ENCODE data around the gene DYNC1I2.

Gene DYNC1I2

DNA sequence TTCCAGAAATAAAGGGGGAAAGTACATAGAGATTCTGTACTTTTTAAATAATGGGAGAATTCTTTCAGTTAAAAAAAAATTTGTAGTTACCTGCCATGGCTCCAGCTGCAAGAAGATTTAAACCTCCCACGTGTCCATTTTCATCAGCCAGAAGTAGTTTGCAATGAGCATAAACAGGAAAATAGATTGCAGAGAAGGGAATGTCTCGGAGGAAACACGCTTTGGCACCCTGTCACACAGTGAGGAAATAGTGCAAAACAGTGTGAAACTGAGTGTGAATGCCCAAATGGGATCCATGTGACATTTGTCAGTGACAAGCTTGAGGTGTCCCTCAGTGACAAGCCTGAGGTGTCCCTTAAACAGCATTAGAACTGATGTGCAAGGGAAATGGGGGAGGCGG lies 104.1 kb downstream of the DYNC1I2 start:
- TF ChIP-seq CTCF (IDR thresholded peaks at IDR 0.05; ENCODE audit: borderline replicate concordance, insufficient read depth, low read depth, low read length) = no peak
- H3K4me3 ChIP-seq (ENCODE audit: low read depth, low read length) = no peak overlapping the region

DNA sequence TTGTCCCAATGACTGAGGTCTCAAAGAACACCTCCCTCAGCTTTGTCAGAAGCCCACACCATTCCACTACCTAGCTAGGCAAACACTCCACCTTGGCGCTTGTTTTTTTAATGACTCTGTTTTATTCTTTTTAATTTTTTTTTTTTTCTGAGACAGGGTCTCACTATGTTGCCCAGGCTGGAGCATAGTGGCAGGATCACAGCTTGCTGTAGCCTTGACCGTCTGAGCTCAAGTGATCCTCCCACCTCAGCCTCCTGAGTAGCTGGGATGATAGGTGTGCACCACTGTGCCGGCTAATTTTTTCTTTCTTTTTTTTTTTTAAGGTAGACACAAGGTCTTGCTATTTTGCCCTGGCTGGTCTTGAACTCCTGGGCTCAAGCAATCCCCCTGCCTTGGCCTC lies 104.9 kb downstream of the DYNC1I2 start:
- TF ChIP-seq CTCF (IDR thresholded peaks at IDR 0.05; ENCODE audit: borderline replicate concordance, insufficient read depth, low read depth, low read length) = no peak
- H3K4me3 ChIP-seq (ENCODE audit: low read depth, low read length) = no peak overlapping the region

DNA sequence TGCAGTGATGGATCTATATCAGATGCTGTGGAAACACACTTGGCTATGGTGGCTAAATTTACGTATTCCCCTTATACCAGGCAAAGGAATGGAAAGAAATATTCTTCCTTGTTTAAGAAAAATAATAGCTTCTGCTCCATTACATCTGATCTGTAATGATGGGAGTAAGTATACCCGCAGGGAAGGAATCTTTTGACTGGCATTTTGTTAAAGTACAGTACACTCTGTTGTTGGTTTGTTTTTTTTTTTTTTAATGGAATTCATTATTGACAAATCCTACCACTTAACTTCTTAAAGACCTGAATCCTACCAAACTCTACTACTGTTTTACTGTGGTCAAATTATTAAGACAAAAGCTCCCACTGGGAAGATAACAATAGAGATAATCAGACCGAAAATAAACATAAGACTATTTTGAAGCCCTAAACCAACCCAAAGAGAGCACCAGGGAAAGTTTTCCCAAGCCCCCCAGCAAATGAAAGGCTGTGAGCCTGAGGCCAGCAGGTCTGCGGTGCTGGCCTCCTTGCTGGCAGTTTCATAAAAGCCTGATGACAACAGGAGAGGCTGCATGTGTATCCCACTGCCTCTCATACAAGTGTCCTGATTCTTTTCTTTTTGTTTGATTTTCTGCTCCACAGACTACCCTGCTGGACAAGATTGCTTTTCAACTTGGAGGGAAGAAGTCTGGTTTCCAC lies 105.8 kb downstream of the DYNC1I2 start:
- TF ChIP-seq CTCF (IDR thresholded peaks at IDR 0.05; ENCODE audit: borderline replicate concordance, insufficient read depth, low read depth, low read length) = no peak
- no peak overlapping the region for H3K4me3 ChIP-seq (ENCODE audit: low read depth, low read length)

- H3K4me3 ChIP-seq (ENCODE audit: low read depth, low read length) = no peak overlapping the region
- no peak for TF ChIP-seq CTCF (IDR thresholded peaks at IDR 0.05; ENCODE audit: borderline replicate concordance, insufficient read depth, low read depth, low read length)
Measured at GRCh38 chr2:171793691-171794678, 106.7 kb downstream of the DYNC1I2 start.

DNA sequence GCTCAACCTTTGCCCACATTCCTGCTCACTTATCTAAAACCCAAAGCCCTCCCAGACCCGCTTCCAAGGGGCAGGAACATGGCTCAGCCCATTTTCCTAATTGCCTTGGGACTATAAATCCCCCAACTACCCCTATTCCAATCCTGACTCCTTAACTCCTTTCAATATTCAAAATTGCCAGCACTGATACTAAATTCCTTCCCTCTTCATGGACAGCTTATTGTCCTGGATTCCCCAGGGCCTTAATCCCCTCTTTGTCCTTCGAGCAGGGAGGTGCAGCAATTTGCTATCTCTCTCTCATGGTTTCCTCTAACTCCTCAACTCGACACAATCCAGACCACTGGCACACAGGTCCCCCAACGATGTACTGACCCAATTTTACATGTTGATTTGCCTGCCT lies 107.6 kb downstream of the DYNC1I2 start:
- TF ChIP-seq CTCF (IDR thresholded peaks at IDR 0.05; ENCODE audit: borderline replicate concordance, insufficient read depth, low read depth, low read length) = no peak
- no peak overlapping the region for H3K4me3 ChIP-seq (ENCODE audit: low read depth, low read length)
